Measurements from ENCODE around the gene HBS1L. TPM values are rescaled to one million over a fixed set of nuclear protein-coding genes. Genes with fewer than 3 reads are reported as not detected.

Gene HBS1L
- polyA plus RNA-seq, 3 donors, result 16.0 to 48.9 (median 36.3) TPM

- no peak overlapping the region for H3K9ac ChIP-seq (ENCODE audit: insufficient read depth, low read length, poor library complexity, severe bottlenecking)
- H3K4me2 ChIP-seq (replicated peaks; ENCODE audit: extremely low read depth, low read length, poor library complexity, severe bottlenecking), result no peak overlapping the region
- Mint-ChIP-seq H3K9me3 (no peaks in the 10 kb centered on the region), H3K27ac (no peak overlapping the region), H3K36me3 (peaks cover 56 to 63% of the 10 kb centered on the region in 2 donors), H3K4me1 (peaks cover 7% of the 10 kb centered on the region), H3K4me3 (no peak overlapping the region), H3K27me3 (ENCODE audit: low read depth in 3 of 3) (no peaks in the 10 kb centered on the region)
- no peaks in the 10 kb centered on the region for H3K9me3 ChIP-seq (replicated peaks in 1 of 2; ENCODE audit: control insufficient read depth in 1 of 2, insufficient read depth in 1 of 2, low read length in 2 of 2)
- no peak overlapping the region for H2AFZ ChIP-seq (ENCODE audit: insufficient read depth, low read depth, low read length, poor library complexity, severe bottlenecking)
- H3K27ac ChIP-seq (ENCODE audit: low read depth in 1 of 2, low read length in 2 of 2), result no peak overlapping the region
- peaks cover 67 to 91% of the 10 kb centered on the region in 2 donors for H3K36me3 ChIP-seq (replicated peaks in 1 of 2; ENCODE audit: control insufficient read depth in 1 of 2, insufficient read depth in 2 of 2, low read length in 2 of 2)
- H4K20me1 ChIP-seq (ENCODE audit: insufficient read depth, low read length), result no peaks in the 10 kb centered on the region
- TF ChIP-seq CTCF (IDR thresholded peaks at IDR 0.05), result no peak
- WGBS (ENCODE audit: insufficient coverage), result 100% methylated on average over 1 of the region's 3 CpGs
- H3K79me2 ChIP-seq (ENCODE audit: insufficient read depth, low read length), result no peaks in the 10 kb centered on the region
- peaks cover 0 to 5% of the 10 kb centered on the region in 2 donors for H3K4me1 ChIP-seq (ENCODE audit: control insufficient read depth in 1 of 2, insufficient read depth in 2 of 2, low read length in 2 of 2)
- H3K4me3 ChIP-seq (replicated peaks in 1 of 3; ENCODE audit: low read depth in 2 of 3, low read length in 3 of 3), result no peak overlapping the region
- H3K27me3 ChIP-seq (ENCODE audit: control insufficient read depth in 2 of 2, insufficient read depth in 2 of 2, low read length in 2 of 2), result no peaks in the 10 kb centered on the region
- DNase-seq, result no peak
- intact Hi-C loops (cut with micrococcal nuclease), result no loop called here
These were observed 72.5 kb downstream of the HBS1L start for GRCh38 chr6:134982161-134982560.

GRCh38 chr6:134980846-134981245, 73.8 kb downstream of the HBS1L start:
- no peaks in the 10 kb centered on the region for H3K79me2 ChIP-seq (ENCODE audit: insufficient read depth, low read length)
- H3K4me2 ChIP-seq (replicated peaks; ENCODE audit: extremely low read depth, low read length, poor library complexity, severe bottlenecking), result no peak overlapping the region
- H3K36me3 ChIP-seq (replicated peaks in 1 of 2; ENCODE audit: control insufficient read depth in 1 of 2, insufficient read depth in 2 of 2, low read length in 2 of 2), result peaks cover 70 to 98% of the 10 kb centered on the region in 2 donors
- intact Hi-C loops (cut with micrococcal nuclease), result no loop called here
- no peak overlapping the region for H3K9ac ChIP-seq (ENCODE audit: insufficient read depth, low read length, poor library complexity, severe bottlenecking)
- no peak overlapping the region for H2AFZ ChIP-seq (ENCODE audit: insufficient read depth, low read depth, low read length, poor library complexity, severe bottlenecking)
- H3K36me3 Mint-ChIP-seq, result peaks cover 61 to 68% of the 10 kb centered on the region in 2 donors
- H3K27me3 Mint-ChIP-seq (ENCODE audit: low read depth in 3 of 3), result no peaks in the 10 kb centered on the region
- H3K4me3 ChIP-seq (replicated peaks in 1 of 3; ENCODE audit: low read depth in 2 of 3, low read length in 3 of 3), result no peak overlapping the region
- H3K4me3 Mint-ChIP-seq, result no peak overlapping the region
- no peaks in the 10 kb centered on the region for H3K27me3 ChIP-seq (ENCODE audit: control insufficient read depth in 2 of 2, insufficient read depth in 2 of 2, low read length in 2 of 2)
- H3K27ac ChIP-seq (ENCODE audit: low read depth in 1 of 2, low read length in 2 of 2), result no peak overlapping the region
- WGBS (ENCODE audit: insufficient coverage), result no CpG with 5 or more reads among the region's 1 CpG
- DNase-seq, result no peak
- peaks cover 0 to 5% of the 10 kb centered on the region in 2 donors for H3K4me1 ChIP-seq (ENCODE audit: control insufficient read depth in 1 of 2, insufficient read depth in 2 of 2, low read length in 2 of 2)
- no peaks in the 10 kb centered on the region for H3K9me3 ChIP-seq (replicated peaks in 1 of 2; ENCODE audit: control insufficient read depth in 1 of 2, insufficient read depth in 1 of 2, low read length in 2 of 2)
- H3K4me1 Mint-ChIP-seq, result peaks cover 7% of the 10 kb centered on the region
- H3K27ac Mint-ChIP-seq, result no peak overlapping the region
- no peaks in the 10 kb centered on the region for H4K20me1 ChIP-seq (ENCODE audit: insufficient read depth, low read length)
- no peak for TF ChIP-seq CTCF (IDR thresholded peaks at IDR 0.05)
- H3K9me3 Mint-ChIP-seq, result peaks cover 0 to 1% (median 0%) of the 10 kb centered on the region in 7 donors
